Peyer's patch (tissue), 4 donors: Measurements from ENCODE around the gene RAPGEF2.

Experiments used
- POLR2A ChIP-seq, 2 donors: fragments of 450-650 bp; IDR thresholded peaks; one replicate each; pipeline ENCODE4 v1.5.1; 2017; ENCODE audit warnings: antibody characterized with exemption in 2 of 2, mild to moderate bottlenecking in 2 of 2, moderate library complexity in 2 of 2
- TF ChIP-seq, protein P1 (sequence below), 6 experiments: fragments of 450-650 bp in 4 of 6; fragments of 200-600 bp in 2 of 6; sonication (generic) in 1 of 6; IDR thresholded peaks; one replicate each; pipeline ENCODE4 v1.5.1; 2017 to 2019; ENCODE audit warnings: antibody characterized with exemption in 6 of 6, mild to moderate bottlenecking in 3 of 6, moderate library complexity in 1 of 6

- TF ChIP-seq, protein P1, sequence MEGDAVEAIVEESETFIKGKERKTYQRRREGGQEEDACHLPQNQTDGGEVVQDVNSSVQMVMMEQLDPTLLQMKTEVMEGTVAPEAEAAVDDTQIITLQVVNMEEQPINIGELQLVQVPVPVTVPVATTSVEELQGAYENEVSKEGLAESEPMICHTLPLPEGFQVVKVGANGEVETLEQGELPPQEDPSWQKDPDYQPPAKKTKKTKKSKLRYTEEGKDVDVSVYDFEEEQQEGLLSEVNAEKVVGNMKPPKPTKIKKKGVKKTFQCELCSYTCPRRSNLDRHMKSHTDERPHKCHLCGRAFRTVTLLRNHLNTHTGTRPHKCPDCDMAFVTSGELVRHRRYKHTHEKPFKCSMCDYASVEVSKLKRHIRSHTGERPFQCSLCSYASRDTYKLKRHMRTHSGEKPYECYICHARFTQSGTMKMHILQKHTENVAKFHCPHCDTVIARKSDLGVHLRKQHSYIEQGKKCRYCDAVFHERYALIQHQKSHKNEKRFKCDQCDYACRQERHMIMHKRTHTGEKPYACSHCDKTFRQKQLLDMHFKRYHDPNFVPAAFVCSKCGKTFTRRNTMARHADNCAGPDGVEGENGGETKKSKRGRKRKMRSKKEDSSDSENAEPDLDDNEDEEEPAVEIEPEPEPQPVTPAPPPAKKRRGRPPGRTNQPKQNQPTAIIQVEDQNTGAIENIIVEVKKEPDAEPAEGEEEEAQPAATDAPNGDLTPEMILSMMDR (IDR thresholded peaks at IDR 0.05): no peak
- no peak for TF ChIP-seq POLR2A (IDR thresholded peaks at IDR 0.05)
Measured at GRCh38 chr4:159155119-159155518, 52.2 kb downstream of the RAPGEF2 start.
